NCI-H2107 treated with DMSO at 0.1 percent for 48 hours (cell line): ENCODE results near the gene HLA-DPB1.
"Not testable (repeated sequence)": the region's sequence is repeated elsewhere in the genome, so short reads cannot be mapped to it uniquely, and the experiment has no call there.

Source experiments
- DNase-seq: peaks from one replicate; lab custom pipeline; 2025; ENCODE audit not compliant: unreplicated experiment; lab: John Stamatoyannopoulos, UW

Gene HLA-DPB1

GRCh38 chr6:33101121-33101737, 25.4 kb downstream of the HLA-DPB1 start:
- DNase-seq: not testable (repeated sequence)

GRCh38 chr6:33103776-33104175, 28.0 kb downstream of the HLA-DPB1 start:
- DNase-seq: no peak

GRCh38 chr6:33104887-33105286, 29.1 kb downstream of the HLA-DPB1 start:
- no peak for DNase-seq

GRCh38 chr6:33105386-33105785, 29.6 kb downstream of the HLA-DPB1 start:
- DNase-seq: no peak

- no peak for DNase-seq
These were observed 30.4 kb downstream of the HLA-DPB1 start for GRCh38 chr6:33105916-33106871.

- no peak for DNase-seq
These were observed 31.9 kb downstream of the HLA-DPB1 start for GRCh38 chr6:33107641-33108040.

GRCh38 chr6:33108307-33108706, 32.5 kb downstream of the HLA-DPB1 start:
- DNase-seq: no peak

GRCh38 chr6:33112148-33112547, 36.4 kb downstream of the HLA-DPB1 start:
- no peak for DNase-seq

- DNase-seq: no peak
These were observed 38.0 kb downstream of the HLA-DPB1 start for GRCh38 chr6:33113755-33114154.

- no peak for DNase-seq
These were observed 38.6 kb downstream of the HLA-DPB1 start for GRCh38 chr6:33114406-33114805.

- no peak for DNase-seq
These were observed 40.6 kb downstream of the HLA-DPB1 start for GRCh38 chr6:33116417-33116816.

GRCh38 chr6:33116841-33117711, 41.3 kb downstream of the HLA-DPB1 start:
- DNase-seq: no peak

GRCh38 chr6:33117811-33118277, 42.1 kb downstream of the HLA-DPB1 start:
- DNase-seq: no peak

- DNase-seq: peak; percentile 32
These were observed 42.8 kb downstream of the HLA-DPB1 start for GRCh38 chr6:33118525-33119123.

GRCh38 chr6:33120001-33120400, 44.2 kb downstream of the HLA-DPB1 start:
- no peak for DNase-seq

- DNase-seq: no peak
These were observed 47.4 kb downstream of the HLA-DPB1 start for GRCh38 chr6:33123181-33123580.

- no peak for DNase-seq
These were observed 48.1 kb downstream of the HLA-DPB1 start for GRCh38 chr6:33123732-33124524.

- DNase-seq: no peak
These were observed 48.7 kb downstream of the HLA-DPB1 start for GRCh38 chr6:33124525-33124901.

GRCh38 chr6:33124947-33125346, 49.2 kb downstream of the HLA-DPB1 start:
- DNase-seq: no peak

GRCh38 chr6:33126101-33126714, 50.4 kb downstream of the HLA-DPB1 start:
- DNase-seq: no peak
